ENCODE results near the gene SS18L1.

DNA sequence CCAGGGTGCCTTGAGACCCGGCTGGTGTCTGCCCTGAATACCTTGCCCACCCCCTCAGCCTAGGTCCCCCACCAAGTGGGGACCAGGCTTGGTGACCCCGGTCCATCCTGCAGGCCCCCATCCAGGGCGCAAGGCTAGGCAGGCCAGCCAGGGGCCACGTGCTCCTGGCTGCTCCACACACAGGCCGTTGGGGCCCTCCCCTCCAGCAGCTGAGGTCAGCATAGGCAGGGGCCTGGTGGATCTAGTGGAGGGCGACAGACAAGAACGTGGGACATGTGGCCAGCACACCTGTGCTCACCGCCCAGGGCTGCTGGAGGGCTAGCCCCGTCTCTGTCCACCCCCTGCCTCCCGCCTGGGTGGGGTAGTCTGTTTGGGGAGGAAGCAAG lies 84.0 kb downstream of the SS18L1 start:
- TF ChIP-seq, protein P1, sequence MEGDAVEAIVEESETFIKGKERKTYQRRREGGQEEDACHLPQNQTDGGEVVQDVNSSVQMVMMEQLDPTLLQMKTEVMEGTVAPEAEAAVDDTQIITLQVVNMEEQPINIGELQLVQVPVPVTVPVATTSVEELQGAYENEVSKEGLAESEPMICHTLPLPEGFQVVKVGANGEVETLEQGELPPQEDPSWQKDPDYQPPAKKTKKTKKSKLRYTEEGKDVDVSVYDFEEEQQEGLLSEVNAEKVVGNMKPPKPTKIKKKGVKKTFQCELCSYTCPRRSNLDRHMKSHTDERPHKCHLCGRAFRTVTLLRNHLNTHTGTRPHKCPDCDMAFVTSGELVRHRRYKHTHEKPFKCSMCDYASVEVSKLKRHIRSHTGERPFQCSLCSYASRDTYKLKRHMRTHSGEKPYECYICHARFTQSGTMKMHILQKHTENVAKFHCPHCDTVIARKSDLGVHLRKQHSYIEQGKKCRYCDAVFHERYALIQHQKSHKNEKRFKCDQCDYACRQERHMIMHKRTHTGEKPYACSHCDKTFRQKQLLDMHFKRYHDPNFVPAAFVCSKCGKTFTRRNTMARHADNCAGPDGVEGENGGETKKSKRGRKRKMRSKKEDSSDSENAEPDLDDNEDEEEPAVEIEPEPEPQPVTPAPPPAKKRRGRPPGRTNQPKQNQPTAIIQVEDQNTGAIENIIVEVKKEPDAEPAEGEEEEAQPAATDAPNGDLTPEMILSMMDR (conservative IDR thresholded peaks at IDR 0.05 in 1 of 2, IDR thresholded peaks at IDR 0.05 in 1 of 2; ENCODE audit: low read depth in 1 of 2, low read length in 2 of 2), result no peak
- no peak for TF ChIP-seq EZH2 (IDR thresholded peaks at IDR 0.05; ENCODE audit: low read length, missing control alignments)

All from fibroblast of lung (primary cell).